ENCODE data around the gene DDX41. TPM values are rescaled to one million over a fixed set of nuclear protein-coding genes. Genes with fewer than 3 reads are reported as not detected.

DDX41 gene
- total RNA-seq, 5 donors from 2014 or later (not counting 1 experiment from before 2014, with no cell fraction given): 64.8 to 118 (median 106) TPM

- POLR2A ChIA-PET: interaction anchor here in 1 of 2 donors (0.5 kb wide), 1 partner anchor 466 kb away, joined by 7 read pairs; no protein-coding TSS in a partner anchor
- Histone ChIP-seq H3K27me3 (replicated peaks in 1 of 2; ENCODE audit: control insufficient read depth in 2 of 2, extremely low read depth in 1 of 2, insufficient read depth in 2 of 2, low read length in 1 of 2) (no peaks in the 10 kb centered on the region), H3K27ac (ENCODE audit: low read length) (no peak overlapping the region), H3K4me1 (ENCODE audit: control insufficient read depth in 1 of 2, extremely low read depth in 1 of 2, insufficient read depth in 2 of 2, low read length in 2 of 2) (peaks cover 8 to 51% of the 10 kb centered on the region in 2 experiments), H3K36me3 (ENCODE audit: control insufficient read depth in 2 of 2, extremely low read depth in 1 of 2, insufficient read depth in 1 of 2, low read length in 1 of 2) (peaks cover 14 to 50% of the 10 kb centered on the region in 2 donors), H3K9me3 (no peaks in the 10 kb centered on the region), H3K4me3 (ENCODE audit: control insufficient read depth in 1 of 2, extremely low read depth in 1 of 2, low read length in 1 of 2) (no peak overlapping the region)
- H3K36me3 Mint-ChIP-seq: peaks cover 18% of the 10 kb centered on the region
- H3K9me3 Mint-ChIP-seq: no peaks in the 10 kb centered on the region
- 86% methylated on average over 7 of the region's 13 CpGs for WGBS (ENCODE audit: insufficient coverage)
- ATAC-seq (replicated peaks in 1 of 4) (no peak), DNase-seq (no peak)
- peaks cover 49 to 53% (median 49%) of the 10 kb centered on the region in 3 donors for H3K4me1 Mint-ChIP-seq
- CTCF ChIA-PET: interaction anchor here in 1 of 2 donors (0.9 kb wide), 1 partner anchor 56 kb away, joined by 3 read pairs; no protein-coding TSS in a partner anchor
- no peaks in the 10 kb centered on the region for H3K27me3 Mint-ChIP-seq
- no peak overlapping the region for H3K4me3 Mint-ChIP-seq
- H3K27ac Mint-ChIP-seq: peak overlapping the region; percentile 61 to 69
Observed at GRCh38 chr5:177519463-177520235, 2.9 kb upstream of the DDX41 start.

DNA sequence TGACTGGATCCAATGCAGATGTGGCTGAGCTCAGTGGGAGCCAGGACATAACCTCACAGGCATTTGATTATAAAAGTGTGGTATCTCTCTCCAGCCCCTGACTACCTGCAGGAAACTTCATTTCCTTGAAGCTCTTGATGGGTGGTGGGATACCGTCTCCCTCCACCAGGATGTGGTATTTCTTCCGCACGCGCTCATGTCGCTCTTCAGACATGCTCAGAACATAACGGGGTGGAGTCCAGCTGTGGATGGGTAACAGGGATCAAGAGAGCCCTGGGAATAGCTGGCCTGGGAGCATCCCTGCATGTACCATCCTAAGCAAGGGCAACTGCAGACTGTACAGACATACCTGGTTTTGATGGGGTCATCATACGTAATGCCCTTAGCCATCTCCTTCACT is 1.2 kb downstream of the DDX41 start:
- Mint-ChIP-seq H3K27me3 (no peaks in the 10 kb centered on the region), H3K9me3 (no peaks in the 10 kb centered on the region), H3K36me3 (peaks cover 41% of the 10 kb centered on the region), H3K27ac (peak overlapping the region; percentile 4 to 52), H3K4me1 (peaks cover 37 to 45% (median 43%) of the 10 kb centered on the region in 3 donors), H3K4me3 (peak overlapping the region; percentile 93 to 99 (median 95))
- Histone ChIP-seq H3K27ac (ENCODE audit: low read length) (no peak overlapping the region), H3K9me3 (no peaks in the 10 kb centered on the region), H3K36me3 (ENCODE audit: control insufficient read depth in 2 of 2, extremely low read depth in 1 of 2, insufficient read depth in 1 of 2, low read length in 1 of 2) (peaks cover 15 to 66% of the 10 kb centered on the region in 2 donors), H3K4me1 (ENCODE audit: control insufficient read depth in 1 of 2, extremely low read depth in 1 of 2, insufficient read depth in 2 of 2, low read length in 2 of 2) (peaks cover 8 to 47% of the 10 kb centered on the region in 2 experiments), H3K27me3 (replicated peaks in 1 of 2; ENCODE audit: control insufficient read depth in 2 of 2, extremely low read depth in 1 of 2, insufficient read depth in 2 of 2, low read length in 1 of 2) (no peaks in the 10 kb centered on the region), H3K4me3 (ENCODE audit: control insufficient read depth in 1 of 2, extremely low read depth in 1 of 2, low read length in 1 of 2) (peak overlapping the region; percentile 90 to 92)
- ATAC-seq (replicated peaks in 1 of 4) (no peak), DNase-seq (no peak)
- CTCF ChIA-PET: interaction anchor here in 1 of 2 donors (0.6 kb wide), 1 partner anchor 24 kb away, joined by 6 read pairs; no protein-coding TSS in a partner anchor
- POLR2A ChIA-PET: no interaction called here
- 56% methylated on average over 4 of the region's 7 CpGs for WGBS (ENCODE audit: insufficient coverage)

DNA sequence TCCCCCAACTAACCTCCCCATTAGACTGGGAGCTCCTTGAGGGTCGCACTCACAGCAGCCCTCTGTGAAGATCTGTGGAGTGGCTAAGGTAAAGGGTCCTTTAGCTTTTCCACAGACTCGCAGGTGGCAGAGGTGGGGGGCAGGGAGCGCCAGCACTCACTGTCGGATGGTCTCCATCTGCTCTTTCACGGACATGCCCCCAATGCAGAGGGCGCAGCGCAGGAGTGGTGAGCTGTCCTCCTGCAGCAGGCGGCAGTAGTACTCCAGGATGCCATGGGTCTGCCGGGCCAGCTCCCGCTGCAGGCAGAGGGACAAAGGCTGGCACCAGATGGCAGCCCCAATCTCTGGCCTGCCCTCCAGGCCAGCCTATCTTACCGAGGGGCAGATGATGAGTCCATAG is 2.2 kb downstream of the DDX41 start:
- Histone ChIP-seq H3K4me3 (ENCODE audit: control insufficient read depth in 1 of 2, extremely low read depth in 1 of 2, low read length in 1 of 2) (no peak overlapping the region), H3K36me3 (ENCODE audit: control insufficient read depth in 2 of 2, extremely low read depth in 1 of 2, insufficient read depth in 1 of 2, low read length in 1 of 2) (peaks cover 17 to 60% of the 10 kb centered on the region in 2 donors), H3K4me1 (ENCODE audit: control insufficient read depth in 1 of 2, extremely low read depth in 1 of 2, insufficient read depth in 2 of 2, low read length in 2 of 2) (peaks cover 10 to 44% of the 10 kb centered on the region in 2 experiments), H3K27ac (ENCODE audit: low read length) (no peak overlapping the region), H3K9me3 (no peaks in the 10 kb centered on the region), H3K27me3 (replicated peaks in 1 of 2; ENCODE audit: control insufficient read depth in 2 of 2, extremely low read depth in 1 of 2, insufficient read depth in 2 of 2, low read length in 1 of 2) (no peaks in the 10 kb centered on the region)
- ATAC-seq (replicated peaks in 1 of 4): no peak
- peaks cover 30 to 38% (median 38%) of the 10 kb centered on the region in 3 donors for H3K4me1 Mint-ChIP-seq
- peaks cover 36% of the 10 kb centered on the region for H3K36me3 Mint-ChIP-seq
- H3K27me3 Mint-ChIP-seq: no peaks in the 10 kb centered on the region
- H3K4me3 Mint-ChIP-seq: peak overlapping the region in 1 of 3 donors; percentile 93
- WGBS (ENCODE audit: insufficient coverage): over 99% methylated on average over 11 of the region's 11 CpGs
- DNase-seq: no peak
- no peaks in the 10 kb centered on the region for H3K9me3 Mint-ChIP-seq
- ChIA-PET CTCF (no interaction called here), POLR2A (no interaction called here)
- H3K27ac Mint-ChIP-seq: no peak overlapping the region

GRCh38 chr5:177513500-177513899 is 3.3 kb downstream of the DDX41 start:
- no peak overlapping the region for H3K27ac Mint-ChIP-seq
- ATAC-seq (replicated peaks in 1 of 4): no peak
- Histone ChIP-seq H3K27me3 (replicated peaks in 1 of 2; ENCODE audit: control insufficient read depth in 2 of 2, extremely low read depth in 1 of 2, insufficient read depth in 2 of 2, low read length in 1 of 2) (no peaks in the 10 kb centered on the region), H3K4me3 (ENCODE audit: control insufficient read depth in 1 of 2, extremely low read depth in 1 of 2, low read length in 1 of 2) (no peak overlapping the region), H3K4me1 (ENCODE audit: control insufficient read depth in 1 of 2, extremely low read depth in 1 of 2, insufficient read depth in 2 of 2, low read length in 2 of 2) (peaks cover 10 to 48% of the 10 kb centered on the region in 2 experiments), H3K9me3 (no peaks in the 10 kb centered on the region), H3K36me3 (ENCODE audit: control insufficient read depth in 2 of 2, extremely low read depth in 1 of 2, insufficient read depth in 1 of 2, low read length in 1 of 2) (peaks cover 17 to 56% of the 10 kb centered on the region in 2 donors), H3K27ac (ENCODE audit: low read length) (no peak overlapping the region)
- H3K9me3 Mint-ChIP-seq: no peaks in the 10 kb centered on the region
- H3K4me1 Mint-ChIP-seq: peaks cover 23 to 41% (median 33%) of the 10 kb centered on the region in 3 donors
- peaks cover 36% of the 10 kb centered on the region for H3K36me3 Mint-ChIP-seq
- 98% methylated on average over 15 of the region's 15 CpGs for WGBS (ENCODE audit: insufficient coverage)
- no peak for DNase-seq
- no peak overlapping the region for H3K4me3 Mint-ChIP-seq
- ChIA-PET POLR2A (no interaction called here), CTCF (no interaction called here)
- H3K27me3 Mint-ChIP-seq: no peaks in the 10 kb centered on the region

- no peak overlapping the region for H3K27ac ChIP-seq (ENCODE audit: low read length)
- ChIA-PET POLR2A (no interaction called here), CTCF (no interaction called here)
- 98% methylated on average over 15 of the region's 16 CpGs for WGBS (ENCODE audit: insufficient coverage)
- no peak for DNase-seq
- no peaks in the 10 kb centered on the region for H3K27me3 Mint-ChIP-seq
- peaks cover 17 to 56% of the 10 kb centered on the region in 2 donors for H3K36me3 ChIP-seq (ENCODE audit: control insufficient read depth in 2 of 2, extremely low read depth in 1 of 2, insufficient read depth in 1 of 2, low read length in 1 of 2)
- ATAC-seq (replicated peaks in 1 of 4): no peak
- peaks cover 23 to 41% (median 33%) of the 10 kb centered on the region in 3 donors for H3K4me1 Mint-ChIP-seq
- H3K27me3 ChIP-seq (replicated peaks in 1 of 2; ENCODE audit: control insufficient read depth in 2 of 2, extremely low read depth in 1 of 2, insufficient read depth in 2 of 2, low read length in 1 of 2): no peaks in the 10 kb centered on the region
- peaks cover 10 to 48% of the 10 kb centered on the region in 2 experiments for H3K4me1 ChIP-seq (ENCODE audit: control insufficient read depth in 1 of 2, extremely low read depth in 1 of 2, insufficient read depth in 2 of 2, low read length in 2 of 2)
- peaks cover 36% of the 10 kb centered on the region for H3K36me3 Mint-ChIP-seq
- no peaks in the 10 kb centered on the region for H3K9me3 ChIP-seq
- H3K27ac Mint-ChIP-seq: no peak overlapping the region
- no peaks in the 10 kb centered on the region for H3K9me3 Mint-ChIP-seq
- H3K4me3 Mint-ChIP-seq: no peak overlapping the region
- no peak overlapping the region for H3K4me3 ChIP-seq (ENCODE audit: control insufficient read depth in 1 of 2, extremely low read depth in 1 of 2, low read length in 1 of 2)
Observed at GRCh38 chr5:177512736-177513380, 3.9 kb downstream of the DDX41 start.

- H3K4me1 Mint-ChIP-seq: peaks cover 21 to 35% (median 33%) of the 10 kb centered on the region in 3 donors
- H3K9me3 Mint-ChIP-seq: no peaks in the 10 kb centered on the region
- no peak overlapping the region for H3K27ac Mint-ChIP-seq
- no peaks in the 10 kb centered on the region for H3K27me3 Mint-ChIP-seq
- H3K4me1 ChIP-seq (ENCODE audit: control insufficient read depth in 1 of 2, extremely low read depth in 1 of 2, insufficient read depth in 2 of 2, low read length in 2 of 2): peaks cover 10 to 42% of the 10 kb centered on the region in 2 experiments
- H3K27ac ChIP-seq (ENCODE audit: low read length): no peak overlapping the region
- 96% methylated on average over 25 of the region's 34 CpGs for WGBS (ENCODE audit: insufficient coverage)
- POLR2A ChIA-PET: no interaction called here
- no peak overlapping the region for H3K4me3 Mint-ChIP-seq
- CTCF ChIA-PET: no interaction called here
- no peaks in the 10 kb centered on the region for H3K9me3 ChIP-seq
- DNase-seq (no peak), ATAC-seq (replicated peaks in 1 of 4) (no peak)
- no peak overlapping the region for H3K4me3 ChIP-seq (ENCODE audit: control insufficient read depth in 1 of 2, extremely low read depth in 1 of 2, low read length in 1 of 2)
- H3K27me3 ChIP-seq (replicated peaks in 1 of 2; ENCODE audit: control insufficient read depth in 2 of 2, extremely low read depth in 1 of 2, insufficient read depth in 2 of 2, low read length in 1 of 2): no peaks in the 10 kb centered on the region
- peaks cover 17 to 56% of the 10 kb centered on the region in 2 donors for H3K36me3 ChIP-seq (ENCODE audit: control insufficient read depth in 2 of 2, extremely low read depth in 1 of 2, insufficient read depth in 1 of 2, low read length in 1 of 2)
- peaks cover 36% of the 10 kb centered on the region for H3K36me3 Mint-ChIP-seq
Observed at GRCh38 chr5:177511796-177512675, 4.7 kb downstream of the DDX41 start.

Data from T-cell (primary cell).